PC-3 (cell line): Measurements from ENCODE around the gene SLC25A29.

Source experiments
- EZH2 ChIP-seq: fragments of 300-600 bp; sonication (generic); IDR thresholded peaks from one replicate; pipeline ENCODE4 v1.6.1; 2017; ENCODE audit warnings: antibody characterized with exemption, mild to moderate bottlenecking, low read length; ENCODE audit not compliant: unreplicated experiment
- TF ChIP-seq, protein P1 (sequence below): fragments of 300-600 bp; sonication (generic); conservative IDR thresholded peaks from 2 replicates; pipeline ENCODE4 v1.5.1; 2017; ENCODE audit warnings: antibody characterized with exemption, low read depth, mild to moderate bottlenecking, low read length

DNA sequence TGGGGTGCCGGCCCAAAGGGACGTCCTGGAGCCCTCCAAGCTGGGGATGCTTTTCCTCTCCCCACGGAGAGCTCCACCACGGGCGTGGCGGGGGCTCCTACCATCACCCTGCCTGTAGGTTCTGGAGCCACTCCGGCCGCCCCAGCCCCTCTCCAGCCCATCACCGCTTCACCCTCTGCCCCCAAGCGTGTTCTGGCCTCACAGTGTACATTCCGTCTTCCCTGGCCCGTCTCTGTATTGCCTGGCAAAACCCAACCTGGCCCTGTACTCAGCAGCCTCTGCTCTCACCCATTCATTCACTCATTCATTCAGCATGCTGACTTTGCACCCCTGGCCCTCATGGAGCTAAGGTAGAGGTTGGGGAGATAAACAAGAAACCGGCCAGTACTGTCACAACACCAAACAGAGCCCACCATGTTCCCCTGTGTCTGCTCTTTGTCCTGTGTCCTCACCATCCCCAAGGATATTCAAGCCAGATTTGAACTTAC is 20.3 kb downstream of the SLC25A29 start:
- TF ChIP-seq, protein P1, sequence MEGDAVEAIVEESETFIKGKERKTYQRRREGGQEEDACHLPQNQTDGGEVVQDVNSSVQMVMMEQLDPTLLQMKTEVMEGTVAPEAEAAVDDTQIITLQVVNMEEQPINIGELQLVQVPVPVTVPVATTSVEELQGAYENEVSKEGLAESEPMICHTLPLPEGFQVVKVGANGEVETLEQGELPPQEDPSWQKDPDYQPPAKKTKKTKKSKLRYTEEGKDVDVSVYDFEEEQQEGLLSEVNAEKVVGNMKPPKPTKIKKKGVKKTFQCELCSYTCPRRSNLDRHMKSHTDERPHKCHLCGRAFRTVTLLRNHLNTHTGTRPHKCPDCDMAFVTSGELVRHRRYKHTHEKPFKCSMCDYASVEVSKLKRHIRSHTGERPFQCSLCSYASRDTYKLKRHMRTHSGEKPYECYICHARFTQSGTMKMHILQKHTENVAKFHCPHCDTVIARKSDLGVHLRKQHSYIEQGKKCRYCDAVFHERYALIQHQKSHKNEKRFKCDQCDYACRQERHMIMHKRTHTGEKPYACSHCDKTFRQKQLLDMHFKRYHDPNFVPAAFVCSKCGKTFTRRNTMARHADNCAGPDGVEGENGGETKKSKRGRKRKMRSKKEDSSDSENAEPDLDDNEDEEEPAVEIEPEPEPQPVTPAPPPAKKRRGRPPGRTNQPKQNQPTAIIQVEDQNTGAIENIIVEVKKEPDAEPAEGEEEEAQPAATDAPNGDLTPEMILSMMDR, result peak; percentile 21; the same call in 1 of the 2 replicates
- TF ChIP-seq EZH2, result no peak
